Activated CD4-positive, alpha-beta memory T cell treated with anti-CD3 and anti-CD28 coated beads, Interleukin-2, amount 10 ng/mL, durations not matched to agents 7 days and 5 days (primary cell): ENCODE measurements around the gene SULT1E1. TPM values are rescaled to one million over a fixed set of nuclear protein-coding genes. Genes with fewer than 3 reads are reported as not detected.
"Not testable (repeated sequence)": the region's sequence is repeated elsewhere in the genome, so short reads cannot be mapped to it uniquely, and the experiment has no call there.

Experiments
- CTCF ChIA-PET: fragments of 350-600 bp; sonication (Branson Sonifier 250); formaldehyde crosslinking; loops from one replicate; lab custom pipeline; 2021; ENCODE audit warnings: antibody characterized with exemption, inconsistent platforms; lab: Charles Lee
- POLR2A ChIA-PET: fragments of 350-600 bp; sonication (Branson Sonifier 250); formaldehyde crosslinking; loops from one replicate; lab custom pipeline; 2021; ENCODE audit warnings: antibody characterized with exemption; lab: Charles Lee
- DNase-seq: peaks from one replicate; pipeline ENCODE4 v3.0.0-alpha.2; 2020
- H3K27ac Mint-ChIP-seq: one replicate; pipeline ENCODE4 v1.8.0; 2021; ENCODE audit warnings: mild to moderate bottlenecking, mixed read lengths
- H3K27me3 Mint-ChIP-seq: one replicate; pipeline ENCODE4 v1.8.0; 2021; ENCODE audit warnings: mixed read lengths
- H3K36me3 Mint-ChIP-seq: one replicate; pipeline ENCODE4 v1.8.0; 2021; ENCODE audit warnings: low read depth, mixed read lengths
- H3K4me1 Mint-ChIP-seq: one replicate; pipeline ENCODE4 v1.8.0; 2021; ENCODE audit warnings: mixed read lengths
- H3K4me3 Mint-ChIP-seq: one replicate; pipeline ENCODE4 v1.8.0; 2021; ENCODE audit warnings: mild to moderate bottlenecking, mixed read lengths
- H3K9me3 Mint-ChIP-seq: one replicate; pipeline ENCODE4 v1.8.0; 2021; ENCODE audit warnings: mixed read lengths
- total RNA-seq, 2 experiments: library from RNA; stranded (reverse); gene quantifications; one replicate each; pipeline ENCODE4 v1.2.3, GENCODE V29; 2021

SULT1E1 gene
- total RNA-seq, 2 experiments from 2014 or later: not detected

GRCh38 chr4:69833251-69833650, 26.7 kb downstream of the SULT1E1 start:
- ChIA-PET CTCF (interaction anchor here (0.6 to 2.4 kb wide), 2 partner anchors 10 to 66 kb away, joined by 3 to 6 read pairs; no protein-coding TSS in a partner anchor), POLR2A (no interaction called here)
- H3K27ac Mint-ChIP-seq: no peak overlapping the region
- H3K4me1 Mint-ChIP-seq: peaks cover 4% of the 10 kb centered on the region
- H3K27me3 Mint-ChIP-seq: no peaks in the 10 kb centered on the region
- DNase-seq: no peak
- H3K9me3 Mint-ChIP-seq: no peaks in the 10 kb centered on the region
- H3K4me3 Mint-ChIP-seq: no peak overlapping the region
- H3K36me3 Mint-ChIP-seq: no peaks in the 10 kb centered on the region

- Mint-ChIP-seq H3K27me3 (no peaks in the 10 kb centered on the region), H3K27ac (no peak overlapping the region), H3K4me3 (no peak overlapping the region), H3K4me1 (peaks cover 4% of the 10 kb centered on the region), H3K9me3 (no peaks in the 10 kb centered on the region), H3K36me3 (no peaks in the 10 kb centered on the region)
- no peak for DNase-seq
- ChIA-PET POLR2A (no interaction called here), CTCF (interaction anchor here (0.6 to 2.4 kb wide), 2 partner anchors 9 to 65 kb away, joined by 3 to 6 read pairs; no protein-coding TSS in a partner anchor)
Measured at GRCh38 chr4:69832326-69833030, 27.5 kb downstream of the SULT1E1 start.

GRCh38 chr4:69831646-69832325, 28.2 kb downstream of the SULT1E1 start:
- POLR2A ChIA-PET: no interaction called here
- CTCF ChIA-PET: no interaction called here
- peaks cover 4% of the 10 kb centered on the region for H3K4me1 Mint-ChIP-seq
- no peaks in the 10 kb centered on the region for H3K27me3 Mint-ChIP-seq
- no peaks in the 10 kb centered on the region for H3K9me3 Mint-ChIP-seq
- peak overlapping the region; percentile 28 for H3K4me3 Mint-ChIP-seq
- no peaks in the 10 kb centered on the region for H3K36me3 Mint-ChIP-seq
- no peak overlapping the region for H3K27ac Mint-ChIP-seq
- no peak for DNase-seq

GRCh38 chr4:69831270-69831627, 28.7 kb downstream of the SULT1E1 start:
- POLR2A ChIA-PET: no interaction called here
- Mint-ChIP-seq H3K4me3 (no peak overlapping the region), H3K36me3 (no peaks in the 10 kb centered on the region), H3K27me3 (no peaks in the 10 kb centered on the region), H3K9me3 (no peaks in the 10 kb centered on the region), H3K4me1 (peaks cover 4% of the 10 kb centered on the region), H3K27ac (no peak overlapping the region)
- no peak for DNase-seq
- CTCF ChIA-PET: no interaction called here

GRCh38 chr4:69830560-69831269, 29.2 kb downstream of the SULT1E1 start:
- Mint-ChIP-seq H3K4me1 (peaks cover 4% of the 10 kb centered on the region), H3K27me3 (no peaks in the 10 kb centered on the region), H3K36me3 (no peaks in the 10 kb centered on the region), H3K4me3 (no peak overlapping the region), H3K9me3 (no peaks in the 10 kb centered on the region), H3K27ac (no peak overlapping the region)
- CTCF ChIA-PET: no interaction called here
- no peak for DNase-seq
- POLR2A ChIA-PET: no interaction called here

GRCh38 chr4:69830192-69830559, 29.8 kb downstream of the SULT1E1 start:
- H3K27ac Mint-ChIP-seq: no peak overlapping the region
- no peaks in the 10 kb centered on the region for H3K27me3 Mint-ChIP-seq
- no peak for DNase-seq
- CTCF ChIA-PET: no interaction called here
- peaks cover 4% of the 10 kb centered on the region for H3K4me1 Mint-ChIP-seq
- no peaks in the 10 kb centered on the region for H3K9me3 Mint-ChIP-seq
- POLR2A ChIA-PET: no interaction called here
- H3K4me3 Mint-ChIP-seq: no peak overlapping the region
- H3K36me3 Mint-ChIP-seq: no peaks in the 10 kb centered on the region

GRCh38 chr4:69829678-69830077, 30.3 kb downstream of the SULT1E1 start:
- Mint-ChIP-seq H3K27ac (no peak overlapping the region), H3K4me3 (no peak overlapping the region), H3K36me3 (no peaks in the 10 kb centered on the region), H3K27me3 (no peaks in the 10 kb centered on the region), H3K9me3 (no peaks in the 10 kb centered on the region), H3K4me1 (peaks cover 4% of the 10 kb centered on the region)
- ChIA-PET POLR2A (no interaction called here), CTCF (no interaction called here)
- DNase-seq: no peak

GRCh38 chr4:69828828-69829227, 31.1 kb downstream of the SULT1E1 start:
- CTCF ChIA-PET: no interaction called here
- peaks cover 4% of the 10 kb centered on the region for H3K4me1 Mint-ChIP-seq
- H3K36me3 Mint-ChIP-seq: no peaks in the 10 kb centered on the region
- H3K27ac Mint-ChIP-seq: no peak overlapping the region
- H3K9me3 Mint-ChIP-seq: no peaks in the 10 kb centered on the region
- no peaks in the 10 kb centered on the region for H3K27me3 Mint-ChIP-seq
- no peak for DNase-seq
- no peak overlapping the region for H3K4me3 Mint-ChIP-seq
- POLR2A ChIA-PET: no interaction called here

- H3K9me3 Mint-ChIP-seq, H3K36me3 Mint-ChIP-seq, POLR2A ChIA-PET: not testable (repeated sequence)
Measured at GRCh38 chr4:69825056-69825455, 34.9 kb downstream of the SULT1E1 start.

GRCh38 chr4:69823481-69824186, 36.3 kb downstream of the SULT1E1 start:
- H3K4me3 Mint-ChIP-seq: no peak overlapping the region
- H3K4me1 Mint-ChIP-seq: no peaks in the 10 kb centered on the region
- CTCF ChIA-PET: interaction anchor here (0.5 to 2.1 kb wide), 8 partner anchors 10 to 135 kb away, joined by 3 to 7 read pairs (median 5); partner anchors contain the start of gene SULT1B1

More at GRCh38 chr4:69825056-69825455, 34.9 kb downstream of the SULT1E1 start:
- H3K4me3 Mint-ChIP-seq, H3K4me1 Mint-ChIP-seq, H3K27me3 Mint-ChIP-seq, DNase-seq, H3K27ac Mint-ChIP-seq: not testable (repeated sequence)
- CTCF ChIA-PET: interaction anchor here (1.5 kb wide), 1 partner anchor 135 kb away, joined by 7 read pairs; no protein-coding TSS in a partner anchor

GRCh38 chr4:69823048-69823447, 36.9 kb downstream of the SULT1E1 start:
- Mint-ChIP-seq H3K27me3 (no peaks in the 10 kb centered on the region), H3K4me3 (no peak overlapping the region), H3K9me3 (no peaks in the 10 kb centered on the region), H3K27ac (no peak overlapping the region), H3K4me1 (no peaks in the 10 kb centered on the region), H3K36me3 (no peaks in the 10 kb centered on the region)
- no peak for DNase-seq
- POLR2A ChIA-PET: no interaction called here
- CTCF ChIA-PET: interaction anchor here (0.9 to 2.1 kb wide), 5 partner anchors 11 to 135 kb away, joined by 3 to 7 read pairs (median 6); partner anchors contain the start of gene SULT1B1

More at GRCh38 chr4:69823481-69824186, 36.3 kb downstream of the SULT1E1 start:
- POLR2A ChIA-PET: no interaction called here
- no peaks in the 10 kb centered on the region for H3K27me3 Mint-ChIP-seq
- peak; percentile 42 for DNase-seq
- no peaks in the 10 kb centered on the region for H3K9me3 Mint-ChIP-seq
- no peak overlapping the region for H3K27ac Mint-ChIP-seq
- H3K36me3 Mint-ChIP-seq: no peaks in the 10 kb centered on the region

GRCh38 chr4:69822198-69822597, 37.7 kb downstream of the SULT1E1 start:
- ChIA-PET POLR2A (no interaction called here), CTCF (interaction anchor here (2.0 kb wide), 1 partner anchor 115 kb away, joined by 6 read pairs; no protein-coding TSS in a partner anchor)
- Mint-ChIP-seq H3K36me3 (no peaks in the 10 kb centered on the region), H3K4me3 (no peak overlapping the region), H3K9me3 (no peaks in the 10 kb centered on the region), H3K27ac (no peak overlapping the region), H3K27me3 (no peaks in the 10 kb centered on the region), H3K4me1 (no peaks in the 10 kb centered on the region)
- no peak for DNase-seq
